PC-9 (cell line): ENCODE measurements around the gene MIER2. TPM values are rescaled to one million over a fixed set of nuclear protein-coding genes. Genes with fewer than 3 reads are reported as not detected.

Experiments used
- BruUV-seq: library from RNA; stranded (reverse); fragments of 400-500 nt; replicated peaks from 2 replicates; lab custom pipeline; 2021; lab: Mats Ljungman, UMichigan
- CTCF ChIA-PET: fragments of 300-600 bp; sonication (Branson Sonifier 250); formaldehyde crosslinking; loops from one replicate; lab custom pipeline; 2022; ENCODE audit warnings: antibody characterized with exemption; lab: Charles Lee
- POLR2A ChIA-PET: fragments of 300-600 bp; sonication (Branson Sonifier 250); formaldehyde crosslinking; loops from one replicate; lab custom pipeline; 2022; ENCODE audit warnings: antibody characterized with exemption; ENCODE audit not compliant: unreplicated experiment; lab: Charles Lee
- DNase-seq, 2 experiments: peaks; one replicate each; pipeline versions ENCODE4 v3.0.0 to v3.0.0-alpha.2; 2015 to 2022; ENCODE audit warnings: mixed read lengths in 1 of 2
- H2AFZ ChIP-seq: fragments of 200-600 bp; sonication (generic); 2 replicates; pipeline ENCODE4 v1.8.1; 2017; ENCODE audit warnings: antibody characterized with exemption
- H3F3A ChIP-seq: fragments of 200-600 bp; sonication (generic); 2 replicates; pipeline ENCODE4 v1.8.1; 2017; ENCODE audit warnings: antibody characterized with exemption, mild to moderate bottlenecking, low read depth; ENCODE audit not compliant: insufficient read depth
- H3K27ac ChIP-seq: fragments of 200-600 bp; sonication (generic); 2 replicates; pipeline ENCODE4 v1.6.1; 2016; ENCODE audit warnings: mixed run types
- H3K27me3 ChIP-seq: fragments of 200-600 bp; sonication (generic); 2 replicates; pipeline ENCODE4 v1.6.1; 2016; ENCODE audit warnings: low read depth, mixed run types; ENCODE audit not compliant: insufficient read depth
- H3K36me3 ChIP-seq: fragments of 200-600 bp; sonication (generic); 2 replicates; pipeline ENCODE4 v1.6.1; 2016; ENCODE audit warnings: low read depth, mixed run types
- H3K4me1 ChIP-seq: fragments of 200-600 bp; sonication (generic); replicated peaks from 2 replicates; pipeline ENCODE4 v1.6.1; 2016; ENCODE audit warnings: mixed run types; ENCODE audit not compliant: insufficient read depth
- H3K4me2 ChIP-seq: fragments of 200-600 bp; sonication (generic); 2 replicates; pipeline ENCODE4 v1.6.1; 2017; ENCODE audit warnings: mixed run types
- H3K4me3 ChIP-seq: fragments of 200-600 bp; sonication (generic); 2 replicates; pipeline ENCODE4 v1.6.1; 2016; ENCODE audit warnings: mixed run types
- H3K79me2 ChIP-seq: fragments of 200-600 bp; sonication (generic); 2 replicates; pipeline ENCODE4 v1.6.1; 2017; ENCODE audit warnings: low read depth, mixed run types
- H3K9me2 ChIP-seq: fragments of 200-600 bp; sonication (generic); 2 replicates; pipeline ENCODE4 v1.8.1; 2017; ENCODE audit warnings: mild to moderate bottlenecking; ENCODE audit not compliant: insufficient read depth
- H3K9me3 ChIP-seq: fragments of 200-600 bp; sonication (generic); 2 replicates; pipeline ENCODE4 v1.8.1; 2016; ENCODE audit warnings: low read depth; ENCODE audit not compliant: insufficient read depth
- H4K20me1 ChIP-seq: fragments of 200-600 bp; sonication (generic); 2 replicates; pipeline ENCODE4 v1.8.1; 2017; ENCODE audit not compliant: insufficient read depth
- EZH2 ChIP-seq: fragments of 200-600 bp; sonication (generic); IDR thresholded peaks from 2 replicates; pipeline ENCODE4 v1.8.0; 2017; ENCODE audit warnings: antibody characterized with exemption, low read depth
- intact Hi-C: fragments of 100-400 bp; cut with micrococcal nuclease; formaldehyde crosslinking; loops from one replicate; pipeline ENCODE4 v1.10.0; 2022; ENCODE audit not compliant: unreplicated experiment
- total RNA-seq: library from RNA; stranded (reverse); gene quantifications from 2 replicates; pipeline ENCODE4 v1.2.3, GENCODE V29; 2021
- TF ChIP-seq, protein P1 (sequence below): fragments of 200-600 bp; sonication (generic); conservative IDR thresholded peaks from 2 replicates; pipeline ENCODE4 v1.6.1; 2017; ENCODE audit warnings: mixed run types, antibody characterized with exemption, mild to moderate bottlenecking, moderate library complexity

Gene MIER2
- total RNA-seq, 1 experiment from 2014 or later, result 25.2 TPM

- no peak overlapping the region for H3K4me2 ChIP-seq
- no peaks in the 10 kb centered on the region; the same call in 1 of the 2 replicates for H3K36me3 ChIP-seq
- intact Hi-C loops, result no loop called here
- no peaks in the 10 kb centered on the region for H3K27me3 ChIP-seq
- H3K27ac ChIP-seq, result no peak overlapping the region
- TF ChIP-seq, protein P1, sequence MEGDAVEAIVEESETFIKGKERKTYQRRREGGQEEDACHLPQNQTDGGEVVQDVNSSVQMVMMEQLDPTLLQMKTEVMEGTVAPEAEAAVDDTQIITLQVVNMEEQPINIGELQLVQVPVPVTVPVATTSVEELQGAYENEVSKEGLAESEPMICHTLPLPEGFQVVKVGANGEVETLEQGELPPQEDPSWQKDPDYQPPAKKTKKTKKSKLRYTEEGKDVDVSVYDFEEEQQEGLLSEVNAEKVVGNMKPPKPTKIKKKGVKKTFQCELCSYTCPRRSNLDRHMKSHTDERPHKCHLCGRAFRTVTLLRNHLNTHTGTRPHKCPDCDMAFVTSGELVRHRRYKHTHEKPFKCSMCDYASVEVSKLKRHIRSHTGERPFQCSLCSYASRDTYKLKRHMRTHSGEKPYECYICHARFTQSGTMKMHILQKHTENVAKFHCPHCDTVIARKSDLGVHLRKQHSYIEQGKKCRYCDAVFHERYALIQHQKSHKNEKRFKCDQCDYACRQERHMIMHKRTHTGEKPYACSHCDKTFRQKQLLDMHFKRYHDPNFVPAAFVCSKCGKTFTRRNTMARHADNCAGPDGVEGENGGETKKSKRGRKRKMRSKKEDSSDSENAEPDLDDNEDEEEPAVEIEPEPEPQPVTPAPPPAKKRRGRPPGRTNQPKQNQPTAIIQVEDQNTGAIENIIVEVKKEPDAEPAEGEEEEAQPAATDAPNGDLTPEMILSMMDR, result no peak
- no peak for TF ChIP-seq EZH2
- CTCF ChIA-PET, result no interaction called here
- no peaks in the 10 kb centered on the region for H3K4me1 ChIP-seq
- no TSS peak for BruUV-seq
- H3K4me3 ChIP-seq, result no peak overlapping the region
- POLR2A ChIA-PET, result interaction anchor here (0.7 kb wide), 1 partner anchor 38 kb away, joined by 4 read pairs; no protein-coding TSS in a partner anchor
- H3F3A ChIP-seq, result peaks cover 6% of the 10 kb centered on the region; the same call in 1 of the 2 replicates
- peaks cover 4% of the 10 kb centered on the region for H3K79me2 ChIP-seq
- no peaks in the 10 kb centered on the region for H3K9me3 ChIP-seq
- no peaks in the 10 kb centered on the region for H3K9me2 ChIP-seq
- no peak overlapping the region for H2AFZ ChIP-seq
- DNase-seq, result no peak
- H4K20me1 ChIP-seq, result peaks cover 22% of the 10 kb centered on the region
These were observed 64.0 kb downstream of the MIER2 start for GRCh38 chr19:280541-281009.

DNA sequence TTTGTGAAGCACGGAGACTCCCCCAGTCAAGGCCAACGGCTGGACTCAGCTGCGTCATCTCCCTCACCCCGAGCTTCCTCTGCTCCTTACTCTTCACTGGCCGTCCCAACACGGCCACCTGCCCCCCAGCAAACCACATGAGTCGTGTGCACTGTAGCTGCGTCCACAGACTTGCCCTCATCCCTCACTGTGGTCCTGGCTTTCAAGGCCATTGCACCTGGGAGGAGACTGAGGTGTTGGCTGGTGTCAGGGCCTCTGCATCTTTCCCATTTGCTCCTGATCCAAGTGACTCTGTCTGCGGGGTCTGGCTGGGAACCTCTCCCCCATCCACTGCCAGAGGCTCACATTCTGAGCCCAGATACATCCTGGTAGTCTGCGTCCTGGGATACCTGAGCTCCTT is 64.9 kb downstream of the MIER2 start:
- peaks cover 22% of the 10 kb centered on the region for H4K20me1 ChIP-seq
- no peaks in the 10 kb centered on the region for H3K4me1 ChIP-seq
- BruUV-seq, result no TSS peak
- no peak overlapping the region for H3K27ac ChIP-seq
- H3K4me2 ChIP-seq, result no peak overlapping the region
- no peaks in the 10 kb centered on the region for H3K9me3 ChIP-seq
- no peaks in the 10 kb centered on the region for H3K79me2 ChIP-seq
- no peaks in the 10 kb centered on the region; the same call in 1 of the 2 replicates for H3K36me3 ChIP-seq
- H3K27me3 ChIP-seq, result no peaks in the 10 kb centered on the region
- intact Hi-C loops, result no loop called here
- DNase-seq, result no peak
- TF ChIP-seq EZH2, result no peak
- TF ChIP-seq, protein P1, result no peak
- ChIA-PET CTCF (no interaction called here), POLR2A (no interaction called here)
- peaks cover 6% of the 10 kb centered on the region; the same call in 1 of the 2 replicates for H3F3A ChIP-seq
- no peak overlapping the region for H2AFZ ChIP-seq
- no peak overlapping the region for H3K4me3 ChIP-seq
- H3K9me2 ChIP-seq, result no peaks in the 10 kb centered on the region

DNA sequence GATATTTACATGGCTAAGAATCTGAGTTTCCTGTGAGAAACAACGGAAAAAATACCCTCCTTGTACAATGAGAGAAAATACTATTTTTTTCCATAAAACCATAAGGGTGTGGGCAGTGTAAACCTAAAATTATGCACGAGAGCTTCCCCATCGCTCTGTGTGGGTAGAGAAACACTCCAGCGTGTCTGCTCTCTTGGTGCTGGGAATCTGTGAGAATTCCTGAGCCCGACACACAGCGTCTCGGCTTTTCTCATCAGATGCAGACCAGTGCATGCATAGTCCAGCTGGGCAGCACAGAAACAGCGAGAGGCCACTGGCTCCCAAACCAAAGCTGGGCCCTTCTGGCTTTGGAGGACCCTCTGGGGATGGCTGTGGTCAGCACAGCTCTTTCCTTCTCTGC is 65.4 kb downstream of the MIER2 start:
- CTCF ChIA-PET, result no interaction called here

More for the DNA sequence above, 65.4 kb downstream of the MIER2 start:
- intact Hi-C loops, result no loop called here
- Histone ChIP-seq H3K9me3 (no peaks in the 10 kb centered on the region), H3K4me3 (no peak overlapping the region), H3K36me3 (no peaks in the 10 kb centered on the region; the same call in 1 of the 2 replicates), H4K20me1 (peaks cover 17% of the 10 kb centered on the region), H3F3A (peaks cover 6% of the 10 kb centered on the region; the same call in 1 of the 2 replicates), H3K9me2 (no peaks in the 10 kb centered on the region), H3K27me3 (no peaks in the 10 kb centered on the region), H2AFZ (no peak overlapping the region), H3K79me2 (no peaks in the 10 kb centered on the region), H3K27ac (no peak overlapping the region), H3K4me1 (no peaks in the 10 kb centered on the region), H3K4me2 (no peak overlapping the region)
- TF ChIP-seq, protein P1, result no peak
- no peak for TF ChIP-seq EZH2
- POLR2A ChIA-PET, result no interaction called here
- BruUV-seq, result no TSS peak
- no peak for DNase-seq
